GM11168 (cell line): ENCODE data around the gene SERPINA10.
"Not testable (repeated sequence)": the region's sequence is repeated elsewhere in the genome, so short reads cannot be mapped to it uniquely, and the experiment has no call there.

Source experiments
- in situ Hi-C: fragments of 300-500 bp; cut with MboI; formaldehyde crosslinking; loops from one replicate; pipeline ENCODE4 v1.12.0; 2022; ENCODE audit warnings: low sequenced_read_pairs; ENCODE audit not compliant: unreplicated experiment

The SERPINA10 gene

DNA sequence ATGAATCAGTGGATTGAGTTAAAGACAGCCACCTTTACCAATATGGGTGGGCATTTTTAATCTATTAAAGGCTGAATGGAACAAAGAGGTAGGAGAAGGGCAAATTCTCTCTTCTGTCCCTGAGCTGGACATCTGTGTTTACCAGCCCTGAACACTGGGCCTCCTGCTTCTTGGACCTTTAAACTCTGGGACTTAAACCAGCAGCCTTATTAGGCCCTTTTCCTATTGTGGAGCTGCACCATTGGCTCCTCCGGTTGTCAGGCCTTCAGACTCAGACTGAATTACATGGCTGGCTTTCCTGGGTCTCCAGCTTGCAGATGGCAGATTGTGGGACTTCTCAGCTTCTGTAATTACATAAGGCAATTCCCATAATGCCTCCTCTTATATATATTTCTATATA is 23.6 kb upstream of the SERPINA10 start:
- in situ Hi-C loops: no loop called here

DNA sequence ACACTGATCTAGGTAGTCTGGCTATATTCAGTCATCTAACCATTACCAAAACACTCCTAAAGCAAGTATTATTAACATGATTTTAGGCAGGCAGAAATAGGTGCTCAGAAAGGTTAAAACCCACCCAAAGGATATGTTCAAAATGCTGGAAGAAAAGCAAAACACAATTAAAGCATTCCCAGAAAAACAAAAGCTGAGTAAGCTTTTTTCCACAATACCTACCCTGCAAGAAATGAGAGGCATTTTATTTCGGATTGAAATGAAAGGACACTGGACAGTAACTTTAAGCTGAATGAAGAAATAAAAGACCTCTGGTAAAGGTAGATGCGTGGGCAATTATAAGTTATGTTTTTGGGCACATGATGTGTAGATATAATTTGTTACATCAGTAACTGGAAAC is 21.8 kb upstream of the SERPINA10 start:
- in situ Hi-C loops: no loop called here

DNA sequence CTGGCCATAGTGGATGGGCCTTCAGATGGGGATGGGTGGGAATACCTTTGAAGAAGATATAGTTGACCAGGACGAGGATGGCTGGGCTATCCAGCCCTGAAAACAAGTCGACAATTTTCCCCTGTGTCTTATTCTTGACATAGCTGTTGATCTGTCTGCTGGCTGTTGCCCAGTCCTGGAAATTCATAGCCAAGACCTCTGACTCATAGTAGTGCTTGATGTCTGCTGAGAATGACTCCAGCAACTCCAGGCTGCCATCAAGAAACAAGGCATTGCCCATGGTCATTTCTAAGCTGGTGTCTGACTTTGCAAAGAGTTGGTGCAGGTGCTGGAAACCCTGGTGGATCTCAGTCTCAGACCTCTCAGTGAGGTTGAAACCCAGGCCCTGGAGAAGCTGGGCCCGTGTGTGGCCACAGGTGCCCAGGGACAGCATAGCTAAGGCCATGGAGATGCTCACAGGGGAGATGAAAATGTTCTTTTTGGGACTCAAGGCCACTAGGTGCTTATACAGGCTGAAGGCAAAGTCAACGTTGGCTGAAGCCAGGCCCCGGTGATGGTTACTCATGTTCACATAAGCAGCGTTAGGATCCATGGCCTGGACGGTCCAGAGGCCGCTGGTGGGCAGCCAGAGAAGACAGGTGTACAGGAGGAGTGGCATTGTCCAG is 21.1 kb upstream of the SERPINA10 start:
- in situ Hi-C loops: no loop called here

DNA sequence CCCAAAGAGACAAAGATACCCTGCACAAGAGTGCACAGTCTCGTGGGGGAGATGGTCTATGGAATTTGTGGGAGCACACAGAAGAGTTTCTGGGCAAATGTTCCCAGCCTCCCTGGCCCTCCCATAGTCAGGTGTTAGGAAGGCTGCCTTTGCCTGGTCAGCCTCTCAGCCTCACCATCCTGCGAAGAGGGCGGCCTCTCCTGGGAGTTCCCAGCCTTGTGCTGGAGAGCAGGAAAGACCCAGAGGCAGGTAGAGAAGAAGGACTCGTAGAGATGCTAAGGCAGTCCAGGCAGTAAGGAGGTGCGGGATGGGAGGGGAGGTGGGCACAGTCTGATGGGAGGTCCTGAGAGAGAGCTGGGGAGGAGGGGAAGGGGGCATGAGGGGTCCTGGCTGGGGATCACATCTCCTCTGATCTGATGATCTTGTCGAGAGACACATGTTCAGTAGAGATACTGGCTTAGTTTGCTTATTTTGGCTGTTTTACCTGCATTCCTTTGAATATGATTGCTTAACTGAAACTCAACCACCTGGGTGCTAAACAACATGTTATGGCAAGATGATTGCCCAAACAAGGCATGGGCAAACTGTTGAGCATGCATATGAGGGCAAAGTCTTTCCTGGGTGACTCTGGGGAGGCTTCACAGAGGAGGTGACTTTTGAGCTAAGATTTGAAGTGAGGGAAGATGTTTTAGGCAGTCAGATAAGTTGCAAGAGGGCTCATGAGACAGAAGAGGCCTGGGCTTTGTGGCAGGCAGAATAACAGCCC is 19.6 kb upstream of the SERPINA10 start:
- in situ Hi-C loops: no loop called here

DNA sequence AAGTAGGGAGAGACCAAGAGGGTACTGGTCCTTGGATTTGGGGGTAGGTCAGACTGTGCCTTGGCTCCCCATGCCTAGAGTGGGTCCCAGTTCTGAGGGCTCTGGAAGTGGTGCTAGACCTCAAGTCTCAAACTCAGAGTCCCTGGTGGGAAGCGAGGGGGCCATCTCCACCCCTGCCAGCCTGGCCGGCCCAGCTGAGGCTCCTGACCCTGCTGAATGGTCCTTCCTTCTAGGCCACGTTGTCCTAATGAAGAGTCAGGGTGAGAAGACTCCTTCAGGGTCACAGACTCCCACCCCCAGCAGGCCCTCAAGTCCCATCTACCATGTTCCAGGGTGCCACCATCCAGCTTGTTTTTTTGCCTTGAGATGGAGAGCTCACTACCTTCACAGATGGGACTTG is 17.2 kb upstream of the SERPINA10 start:
- in situ Hi-C loops: no loop called here

DNA sequence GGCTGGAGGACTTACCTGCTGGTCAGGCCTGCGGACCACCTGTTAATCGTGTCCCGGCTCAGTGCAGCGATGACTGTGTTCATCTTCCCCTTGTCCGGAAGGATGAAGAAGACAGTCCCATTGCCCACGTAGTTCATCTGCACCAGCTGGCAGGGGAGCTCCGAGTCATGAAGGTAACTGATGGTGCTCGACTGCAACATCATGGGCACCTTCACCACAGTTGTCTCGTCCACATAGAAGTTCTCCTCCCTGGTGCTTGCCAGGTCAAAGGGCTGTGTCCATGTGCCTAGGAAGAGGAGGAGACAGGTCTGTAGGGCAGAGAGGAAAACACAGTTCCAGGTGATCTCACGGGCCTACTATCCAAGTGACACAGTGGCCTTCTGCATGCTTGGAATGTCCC is 16.7 kb upstream of the SERPINA10 start:
- in situ Hi-C loops: no loop called here

DNA sequence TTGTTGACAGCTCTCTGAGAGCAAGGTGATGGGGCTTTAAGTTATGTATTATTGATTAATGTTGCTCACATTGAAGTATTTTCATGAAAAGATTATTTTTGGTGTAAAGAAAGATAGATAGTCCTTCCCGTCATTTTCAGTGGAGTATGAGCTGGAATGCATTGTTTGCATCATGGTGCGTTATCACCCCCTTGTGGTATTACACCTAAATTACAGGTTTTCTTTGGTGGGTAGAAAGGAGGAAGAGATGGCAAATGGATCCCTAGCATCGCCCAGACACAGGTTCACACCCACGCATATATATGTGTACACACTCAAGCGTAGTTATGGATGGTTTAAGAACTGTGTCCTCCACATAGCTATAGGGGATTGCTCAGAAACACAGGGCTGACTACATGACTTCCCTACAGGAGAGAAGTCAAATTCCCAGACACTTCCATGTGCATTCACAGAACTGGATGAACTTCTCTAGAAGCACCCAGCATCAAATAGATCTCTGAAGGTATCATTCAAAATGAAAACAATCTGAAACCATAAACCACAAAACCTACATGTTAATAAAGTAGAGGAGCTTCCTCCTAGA is 14.4 kb upstream of the SERPINA10 start:
- in situ Hi-C loops: no loop called here

DNA sequence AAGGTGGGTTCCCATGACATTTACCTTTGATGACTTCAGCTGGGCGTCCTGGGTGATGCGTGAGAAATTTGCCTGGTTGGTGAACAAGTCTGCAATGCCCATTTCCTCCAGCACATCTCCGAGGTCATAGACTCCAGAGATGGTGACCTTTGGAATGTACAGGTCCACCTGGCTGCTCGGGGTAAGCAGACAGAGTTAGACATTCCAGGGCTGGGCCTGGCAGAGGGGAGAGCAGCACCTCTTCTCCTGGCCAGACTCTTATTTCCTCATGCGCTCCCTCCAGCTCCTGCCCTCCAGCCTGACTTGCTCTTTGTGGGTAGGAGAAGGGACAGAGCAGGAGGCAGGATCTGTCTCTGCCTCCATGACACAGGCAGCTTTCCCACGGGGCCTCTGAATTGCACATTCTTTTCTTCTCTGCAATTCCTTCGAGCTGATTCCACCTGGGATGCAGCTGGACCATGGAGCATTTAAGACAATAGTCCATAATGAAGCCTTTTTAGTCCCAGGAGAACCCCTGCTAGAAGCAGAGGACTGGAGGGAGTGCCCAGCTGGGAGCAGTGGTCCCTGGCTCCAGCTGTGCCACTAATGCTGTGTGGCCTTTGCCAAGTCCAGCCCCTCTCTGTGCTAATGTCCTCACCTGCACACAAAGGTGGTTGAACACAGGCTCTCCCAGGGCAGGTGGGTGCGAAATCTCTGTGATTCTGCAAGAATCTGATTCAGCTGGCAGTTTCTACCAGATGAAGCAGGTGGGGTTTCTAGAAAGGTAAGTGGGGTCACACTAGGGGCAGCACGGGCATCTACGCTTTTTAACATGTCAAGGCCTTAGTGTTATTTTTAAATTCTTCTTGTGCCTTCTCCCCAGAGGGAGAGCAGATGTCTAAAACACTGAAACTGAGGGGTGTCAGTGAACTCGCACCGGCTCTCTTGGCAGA is 13.2 kb upstream of the SERPINA10 start:
- in situ Hi-C loops: no loop called here

DNA sequence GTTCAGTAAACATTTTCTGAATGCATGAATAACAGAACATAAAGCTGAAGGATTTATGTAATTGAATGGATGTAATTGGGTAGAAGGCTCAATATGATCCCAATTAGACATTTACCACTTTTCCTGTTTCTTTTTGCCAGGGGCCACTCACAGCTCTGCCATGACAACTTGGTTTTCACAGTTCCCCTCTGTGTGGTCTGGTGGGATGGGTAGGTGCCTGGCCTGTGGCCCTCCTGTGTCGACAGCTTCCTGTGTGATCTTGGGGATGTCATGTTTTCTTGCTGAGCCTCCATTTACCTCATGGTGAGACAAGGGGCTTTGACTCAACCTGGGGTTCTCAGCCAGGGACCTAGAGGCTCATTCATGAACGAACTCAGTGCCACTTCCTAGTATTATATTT is 12.6 kb upstream of the SERPINA10 start:
- in situ Hi-C loops: no loop called here

DNA sequence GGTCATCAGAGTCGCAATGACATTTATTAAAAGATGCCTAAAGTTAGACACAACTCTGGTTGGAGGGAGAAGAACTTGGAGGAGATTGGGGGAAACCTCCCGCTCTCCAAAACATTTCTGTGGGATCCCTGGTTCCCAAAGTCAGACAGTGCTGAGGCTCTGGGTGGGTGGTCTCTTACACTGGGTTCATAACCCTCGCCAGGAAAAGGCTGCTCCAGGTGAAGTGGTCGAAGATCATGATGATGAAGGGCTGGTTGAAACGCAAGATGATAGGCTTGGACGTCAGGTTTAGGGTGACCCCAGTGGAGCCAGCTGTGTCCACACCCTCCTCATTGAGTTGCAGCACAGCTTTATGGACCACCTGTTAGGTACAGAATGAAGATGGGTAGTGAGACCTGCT is 11.2 kb upstream of the SERPINA10 start:
- in situ Hi-C loops: no loop called here

DNA sequence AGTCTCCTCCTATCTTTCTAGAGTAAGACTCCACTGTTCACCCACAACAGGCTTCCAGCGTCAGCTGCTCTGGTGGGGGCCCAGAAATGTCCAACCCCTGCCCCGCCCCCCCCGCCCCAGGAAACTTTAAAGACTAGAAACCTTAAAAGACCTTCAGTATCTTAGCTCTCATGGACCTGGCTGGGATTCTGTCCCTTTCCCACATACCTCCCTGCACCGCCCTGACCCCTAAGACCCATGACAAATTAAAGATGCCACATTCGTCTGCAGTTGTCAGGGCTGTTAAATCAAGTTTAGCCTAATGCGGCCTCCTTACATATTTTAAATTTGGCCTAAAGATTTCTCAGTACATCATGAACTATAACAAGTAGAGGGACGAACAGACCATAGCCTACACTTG is 10.0 kb upstream of the SERPINA10 start:
- in situ Hi-C loops: no loop called here

DNA sequence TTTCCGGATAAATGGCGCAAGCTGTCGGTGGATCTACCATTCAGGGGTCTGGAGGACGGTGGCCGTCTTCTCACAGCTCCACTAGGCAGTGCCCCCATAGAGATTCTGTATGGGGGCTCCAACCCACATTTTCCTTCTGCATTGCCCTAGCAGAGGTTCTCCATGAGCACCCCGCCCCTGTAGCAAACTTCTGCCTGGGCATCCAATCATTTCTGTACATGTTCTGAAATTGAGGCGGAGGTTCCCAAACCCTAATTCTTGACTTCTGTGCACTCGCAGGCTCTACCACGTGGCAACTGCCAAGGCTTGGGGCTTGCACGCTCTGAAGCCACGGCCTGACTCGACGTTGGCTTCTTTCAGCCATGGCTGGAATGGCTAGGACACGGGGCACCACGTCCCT is 5.1 kb upstream of the SERPINA10 start:
- in situ Hi-C loops: no loop called here

DNA sequence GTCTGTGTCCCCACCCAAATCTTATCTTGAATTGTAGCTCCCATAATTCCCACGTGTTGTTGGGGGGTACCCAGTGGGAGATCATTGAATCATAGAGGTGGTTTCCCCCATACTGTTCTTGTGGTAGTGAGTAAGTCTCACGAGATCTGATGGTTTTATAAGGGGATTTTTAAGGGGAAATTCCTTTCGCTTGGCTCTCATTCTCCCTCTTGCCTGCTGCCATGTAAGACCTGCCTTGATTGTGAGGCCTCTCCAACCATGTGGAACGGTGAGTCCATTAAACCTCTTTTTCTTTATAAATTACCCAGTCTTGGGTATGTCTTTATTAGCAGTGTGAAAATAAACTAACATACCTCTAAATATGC is 3.1 kb upstream of the SERPINA10 start:
- in situ Hi-C loops: not testable (repeated sequence)

DNA sequence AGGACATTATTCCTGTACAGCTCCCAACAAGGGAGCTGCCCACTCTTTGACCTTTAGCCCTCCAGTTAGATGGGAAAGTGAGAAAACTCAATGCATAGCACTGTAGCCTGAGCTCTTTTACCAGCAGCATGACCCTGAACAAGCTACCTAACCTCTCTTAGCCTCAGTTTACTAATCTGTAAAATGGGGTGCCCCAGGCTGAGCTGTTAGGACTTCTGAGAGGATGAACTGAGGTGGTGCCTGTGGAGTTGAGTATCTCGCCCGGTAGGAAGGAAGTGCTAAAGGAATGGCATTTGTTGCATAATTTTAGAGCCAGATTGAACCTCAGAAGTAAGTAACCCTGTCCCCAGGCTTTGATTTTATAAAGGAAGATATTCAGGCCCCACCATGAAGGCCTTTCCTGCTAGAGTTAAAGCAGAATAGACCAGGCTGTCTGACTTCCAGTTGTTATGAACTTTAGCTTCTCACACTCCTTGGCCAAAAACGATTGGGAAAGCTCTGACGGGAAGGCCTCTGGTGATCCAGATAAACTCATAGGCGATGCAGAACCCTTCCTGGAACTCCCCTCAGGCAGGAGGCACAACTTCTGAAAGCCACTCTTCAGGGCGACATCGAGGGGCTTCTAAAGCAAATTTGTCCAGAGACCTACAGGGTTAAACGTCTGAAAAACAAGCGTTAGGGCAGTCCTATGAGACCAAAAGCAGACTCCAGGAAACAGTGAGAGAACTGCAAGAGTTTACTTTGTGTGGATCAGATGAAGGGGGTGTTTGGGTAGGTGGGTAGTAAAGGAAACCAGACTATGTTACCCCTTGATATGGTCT is 2.5 kb upstream of the SERPINA10 start:
- in situ Hi-C loops: no loop called here

DNA sequence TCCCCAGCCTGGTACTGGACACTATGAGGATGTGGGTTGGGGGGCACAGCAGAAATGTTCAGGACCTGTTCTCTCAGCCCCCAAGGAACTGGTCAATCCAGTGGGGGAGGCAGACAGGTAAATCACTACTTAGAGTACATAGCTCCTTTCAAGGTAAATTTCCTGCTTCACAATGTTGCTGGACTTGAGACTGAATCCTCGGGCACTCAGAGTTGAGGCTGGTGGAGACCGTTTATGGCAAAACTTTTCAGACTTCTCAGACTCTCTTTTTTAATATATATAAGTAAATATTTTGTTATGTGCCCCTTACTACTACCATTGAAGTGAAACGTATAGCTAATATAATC is 483 bp upstream of the SERPINA10 start:
- in situ Hi-C loops: no loop called here

DNA sequence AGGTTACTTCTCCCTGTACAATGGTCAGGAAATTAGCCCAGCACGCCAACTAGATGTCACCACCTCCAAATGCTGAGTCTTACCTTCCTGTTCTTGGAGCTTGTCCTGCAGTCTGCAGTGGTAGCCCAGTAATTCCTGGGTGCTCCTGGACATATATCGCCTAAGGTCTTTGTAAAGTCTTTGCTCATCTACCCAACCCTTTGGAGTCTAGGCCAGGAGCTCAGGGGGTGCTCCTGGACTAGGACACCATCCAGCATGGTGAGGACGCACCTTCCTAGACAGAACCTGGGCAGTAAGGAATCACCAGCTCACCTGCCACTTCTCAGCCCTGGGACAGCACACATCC is 569 bp downstream of the SERPINA10 start:
- in situ Hi-C loops: no loop called here

DNA sequence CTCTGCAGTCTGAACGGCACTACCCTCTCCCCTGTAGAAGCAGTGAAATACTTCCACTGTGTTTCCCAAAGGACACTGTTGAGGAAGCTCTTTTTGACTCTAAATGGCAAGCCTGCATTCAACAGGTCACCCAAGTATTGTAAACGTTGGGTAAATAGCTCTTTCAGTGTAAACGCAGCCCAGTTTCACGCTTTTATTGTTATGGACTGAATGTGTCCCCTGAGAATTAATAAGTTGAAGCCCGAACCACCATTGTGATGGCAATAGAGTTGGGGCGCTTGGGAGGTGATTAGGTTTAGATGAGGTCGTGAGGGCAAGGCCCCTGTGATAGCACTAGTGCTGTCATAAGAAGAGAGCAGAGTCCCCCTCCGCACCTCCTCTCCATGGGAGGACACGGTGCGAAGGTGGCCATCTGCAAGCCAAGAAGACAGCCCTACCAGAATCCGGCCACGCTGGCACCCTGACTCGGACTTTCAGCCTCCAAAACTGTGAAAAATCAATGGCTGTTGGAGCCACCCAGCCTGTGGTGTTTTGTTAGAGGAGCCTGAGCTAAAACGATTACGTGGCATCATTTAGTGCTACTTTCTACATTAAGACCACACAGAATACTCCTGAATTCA is 1.1 kb downstream of the SERPINA10 start:
- in situ Hi-C loops: no loop called here

DNA sequence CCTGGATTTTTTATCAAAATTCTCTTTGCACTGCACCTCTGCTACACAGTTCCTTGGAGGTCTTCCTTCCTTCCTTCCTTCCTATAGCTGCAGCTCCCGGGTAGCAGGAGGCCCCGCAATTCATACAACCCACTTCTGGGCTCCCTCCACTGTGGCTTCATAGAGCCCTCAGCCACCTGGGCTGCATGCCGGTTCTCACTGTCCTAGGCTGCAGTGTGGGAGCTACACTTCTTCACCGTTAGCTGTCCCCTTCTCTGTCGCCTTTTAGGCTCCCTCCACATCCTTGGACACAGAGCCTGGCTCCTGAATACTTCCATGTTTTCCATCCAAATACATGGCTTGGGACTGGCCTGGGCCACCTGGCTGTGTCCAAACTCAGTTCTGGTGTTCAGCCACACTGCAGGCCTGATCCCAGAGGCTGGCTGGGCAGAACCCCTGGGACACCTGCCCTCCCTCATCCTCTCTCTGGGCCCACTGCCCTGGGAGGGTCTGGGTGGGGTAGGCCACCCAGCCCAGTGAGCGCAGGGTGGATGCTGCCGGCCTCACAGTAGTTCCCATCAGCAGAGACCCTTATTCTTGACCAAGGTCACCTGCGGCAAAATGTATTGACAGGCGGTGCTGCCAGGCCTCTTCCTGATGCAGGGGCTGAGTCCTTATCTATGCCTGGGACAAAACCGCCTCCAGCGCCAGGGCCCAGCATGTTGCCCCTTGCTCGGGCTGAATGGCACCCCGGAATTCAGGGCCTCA is 1.7 kb downstream of the SERPINA10 start:
- in situ Hi-C loops: no loop called here

DNA sequence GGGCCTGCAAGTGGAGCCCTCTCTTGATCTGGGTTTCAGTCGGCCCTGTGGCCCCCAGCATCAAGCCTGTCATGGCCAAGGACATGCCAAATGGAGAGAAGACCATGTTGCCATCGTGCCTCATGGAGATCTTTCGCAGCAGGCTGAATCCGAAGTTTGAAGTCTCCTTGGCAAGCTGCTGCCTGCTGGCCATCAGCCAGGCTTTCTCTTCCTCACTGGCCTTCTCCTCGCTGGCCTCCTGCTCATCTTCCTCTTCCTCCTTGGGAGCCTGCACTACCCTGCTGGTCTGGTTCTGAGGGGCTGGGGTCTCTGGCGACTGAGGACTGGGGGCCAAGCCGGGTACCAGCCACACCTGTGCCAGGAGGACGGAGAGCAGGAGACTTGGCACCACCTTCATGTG is 2.9 kb downstream of the SERPINA10 start:
- in situ Hi-C loops: no loop called here
